ENCODE data around the gene CALML4. TPM values are rescaled to one million over a fixed set of nuclear protein-coding genes. Genes with fewer than 3 reads are reported as not detected.
"Not testable (repeated sequence)": the region's sequence is repeated elsewhere in the genome, so short reads cannot be mapped to it uniquely, and the experiment has no call there.

Gene CALML4
- polyA plus RNA-seq, 1 experiment = 1.6 TPM

- TF ChIP-seq, protein P1, sequence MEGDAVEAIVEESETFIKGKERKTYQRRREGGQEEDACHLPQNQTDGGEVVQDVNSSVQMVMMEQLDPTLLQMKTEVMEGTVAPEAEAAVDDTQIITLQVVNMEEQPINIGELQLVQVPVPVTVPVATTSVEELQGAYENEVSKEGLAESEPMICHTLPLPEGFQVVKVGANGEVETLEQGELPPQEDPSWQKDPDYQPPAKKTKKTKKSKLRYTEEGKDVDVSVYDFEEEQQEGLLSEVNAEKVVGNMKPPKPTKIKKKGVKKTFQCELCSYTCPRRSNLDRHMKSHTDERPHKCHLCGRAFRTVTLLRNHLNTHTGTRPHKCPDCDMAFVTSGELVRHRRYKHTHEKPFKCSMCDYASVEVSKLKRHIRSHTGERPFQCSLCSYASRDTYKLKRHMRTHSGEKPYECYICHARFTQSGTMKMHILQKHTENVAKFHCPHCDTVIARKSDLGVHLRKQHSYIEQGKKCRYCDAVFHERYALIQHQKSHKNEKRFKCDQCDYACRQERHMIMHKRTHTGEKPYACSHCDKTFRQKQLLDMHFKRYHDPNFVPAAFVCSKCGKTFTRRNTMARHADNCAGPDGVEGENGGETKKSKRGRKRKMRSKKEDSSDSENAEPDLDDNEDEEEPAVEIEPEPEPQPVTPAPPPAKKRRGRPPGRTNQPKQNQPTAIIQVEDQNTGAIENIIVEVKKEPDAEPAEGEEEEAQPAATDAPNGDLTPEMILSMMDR (IDR thresholded peaks at IDR 0.05; ENCODE audit: low read depth, low read length) = no peak
- CTCF ChIA-PET = no interaction called here
- H3K4me3 ChIP-seq (ENCODE audit: low read depth, low read length) = peak within 1 kb of the TSS; percentile 77
- peak within 1 kb of the TSS; percentile 52 for H3K27ac ChIP-seq (ENCODE audit: low read depth, low read length)
- no peaks in the 10 kb centered on the region; the same call in 1 of the 2 replicates for H3K9me3 ChIP-seq (ENCODE audit: control insufficient read depth, insufficient read depth, low read length)
- DNase-seq (ENCODE audit: low read depth, low spot score) = peak; percentile 27
- no peaks in the 10 kb centered on the region for H3K27me3 ChIP-seq (ENCODE audit: control insufficient read depth, insufficient read depth, low read length)
- POLR2A ChIA-PET = interaction anchor here (0.9 kb wide), 1 partner anchor 49 kb away, joined by 3 read pairs; the partner anchor contains the start of gene FEM1B
These were observed 24.4 kb upstream of the CALML4 start, which contains the start of gene CLN6 for GRCh38 chr15:68229386-68230156. TSS of gene CLN6 (minus strand) at chr15:68229728. CDS start at chr15:68229584, 144 bp downstream.

DNA sequence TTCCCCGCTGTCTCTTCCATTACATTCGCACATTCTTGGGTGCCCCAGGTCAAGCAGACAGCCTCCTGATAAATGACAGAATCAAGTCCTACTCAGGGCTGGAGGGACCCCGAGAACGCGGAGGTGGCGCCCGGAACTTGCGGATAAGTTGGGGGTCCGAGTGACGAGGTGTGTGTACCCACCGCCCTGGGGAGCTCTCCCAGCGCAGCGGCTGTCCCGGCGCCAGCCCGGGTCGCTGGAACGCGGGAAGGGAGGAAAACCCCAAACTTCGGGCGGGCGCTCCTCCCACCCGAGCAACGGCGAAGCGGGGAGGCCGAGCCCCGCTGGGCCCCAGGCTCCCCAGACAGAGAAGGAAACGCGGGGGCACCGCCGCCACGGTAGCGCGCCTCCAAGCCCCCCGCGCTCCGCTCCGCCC is 23.8 kb upstream of the CALML4 start:
- TF ChIP-seq, protein P1 (IDR thresholded peaks at IDR 0.05; ENCODE audit: low read depth, low read length) = no peak
- no peaks in the 10 kb centered on the region; the same call in 1 of the 2 replicates for H3K9me3 ChIP-seq (ENCODE audit: control insufficient read depth, insufficient read depth, low read length)
- H3K4me3 ChIP-seq (ENCODE audit: low read depth, low read length) = peak overlapping the region; percentile 77
- no peak for DNase-seq (ENCODE audit: low read depth, low spot score)
- H3K27ac ChIP-seq (ENCODE audit: low read depth, low read length) = peak overlapping the region; percentile 47
- POLR2A ChIA-PET = interaction anchor here (0.9 kb wide), 1 partner anchor 49 kb away, joined by 3 read pairs; the partner anchor contains the start of gene FEM1B
- H3K27me3 ChIP-seq (ENCODE audit: control insufficient read depth, insufficient read depth, low read length) = no peaks in the 10 kb centered on the region
- CTCF ChIA-PET = no interaction called here

- peak overlapping the region; percentile 77 for H3K4me3 ChIP-seq (ENCODE audit: low read depth, low read length)
- ChIA-PET POLR2A (interaction anchor here (0.9 kb wide), 1 partner anchor 50 kb away, joined by 3 read pairs; the partner anchor contains the start of gene FEM1B), CTCF (interaction anchor here (1.4 kb wide), 1 partner anchor 17 kb away, joined by 4 read pairs; no protein-coding TSS in a partner anchor)
- no peaks in the 10 kb centered on the region; the same call in 1 of the 2 replicates for H3K9me3 ChIP-seq (ENCODE audit: control insufficient read depth, insufficient read depth, low read length)
- TF ChIP-seq, protein P1 (IDR thresholded peaks at IDR 0.05; ENCODE audit: low read depth, low read length) = no peak
- DNase-seq (ENCODE audit: low read depth, low spot score) = no peak
- peak overlapping the region; percentile 47 for H3K27ac ChIP-seq (ENCODE audit: low read depth, low read length)
- H3K27me3 ChIP-seq (ENCODE audit: control insufficient read depth, insufficient read depth, low read length) = no peaks in the 10 kb centered on the region
These were observed 23.2 kb upstream of the CALML4 start for GRCh38 chr15:68228143-68228970.

DNA sequence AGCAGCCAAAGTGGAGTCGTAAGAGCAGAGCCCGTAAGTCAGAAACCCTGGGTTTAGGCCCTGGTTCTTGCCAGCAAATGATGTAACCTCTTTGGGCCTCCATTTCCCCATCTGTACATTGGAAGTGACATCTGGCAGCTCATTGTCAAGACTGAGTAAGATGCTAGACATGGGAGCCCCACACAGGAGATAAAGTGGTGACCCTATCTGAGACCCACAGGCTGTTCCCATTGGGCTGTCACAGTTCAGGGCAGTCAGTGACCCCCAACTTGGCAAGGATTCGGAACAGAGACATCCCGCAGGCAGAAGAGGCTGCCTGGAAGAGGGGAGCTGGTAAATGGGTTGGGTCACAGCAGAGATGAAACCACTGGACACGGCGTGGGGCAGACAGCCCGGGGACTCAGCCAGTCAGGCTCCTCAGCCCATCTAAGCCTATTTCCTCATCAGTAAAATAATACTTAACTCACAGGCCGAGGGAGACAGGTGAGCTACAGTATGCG is 22.6 kb upstream of the CALML4 start:
- CTCF ChIA-PET = interaction anchor here (1.4 kb wide), 1 partner anchor 17 kb away, joined by 4 read pairs; no protein-coding TSS in a partner anchor
- H3K27me3 ChIP-seq (ENCODE audit: control insufficient read depth, insufficient read depth, low read length) = no peaks in the 10 kb centered on the region
- peak overlapping the region; percentile 77 for H3K4me3 ChIP-seq (ENCODE audit: low read depth, low read length)
- POLR2A ChIA-PET = no interaction called here
- no peak for DNase-seq (ENCODE audit: low read depth, low spot score)
- no peaks in the 10 kb centered on the region; the same call in 1 of the 2 replicates for H3K9me3 ChIP-seq (ENCODE audit: control insufficient read depth, insufficient read depth, low read length)
- no peak overlapping the region for H3K27ac ChIP-seq (ENCODE audit: low read depth, low read length)
- TF ChIP-seq, protein P1 (IDR thresholded peaks at IDR 0.05; ENCODE audit: low read depth, low read length) = no peak

DNA sequence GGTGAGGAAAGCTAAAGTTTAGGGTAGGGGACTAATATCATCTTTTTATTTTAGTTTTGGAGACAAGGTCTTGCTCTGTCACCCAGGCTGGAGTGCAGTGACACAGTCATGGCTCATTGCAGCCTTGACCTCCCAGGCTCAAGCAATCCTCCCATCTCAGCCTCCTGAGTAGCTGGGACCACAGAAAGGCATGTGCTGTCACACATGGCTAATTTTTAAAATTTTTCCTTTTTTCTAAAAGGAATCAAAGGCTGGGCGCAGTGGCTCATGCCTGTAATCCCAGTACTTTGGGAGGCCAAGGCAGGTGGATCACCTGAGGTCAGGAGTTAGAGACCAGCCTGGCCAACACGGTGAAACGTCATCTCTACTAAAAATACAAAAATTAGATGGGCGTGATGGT is 20.3 kb upstream of the CALML4 start:
- H3K9me3 ChIP-seq (ENCODE audit: control insufficient read depth, insufficient read depth, low read length); H3K27ac ChIP-seq (ENCODE audit: low read depth, low read length); H3K27me3 ChIP-seq (ENCODE audit: control insufficient read depth, insufficient read depth, low read length); POLR2A ChIA-PET; H3K4me3 ChIP-seq (ENCODE audit: low read depth, low read length); DNase-seq (ENCODE audit: low read depth, low spot score): not testable (repeated sequence)
- CTCF ChIA-PET = interaction anchor here (0.6 kb wide), 1 partner anchor 98 kb away, joined by 6 read pairs; no protein-coding TSS in a partner anchor
